H9 (cell line): ENCODE measurements around the gene CDK5RAP1. TPM values are rescaled to one million over a fixed set of nuclear protein-coding genes. Genes with fewer than 3 reads are reported as not detected.

ENCODE experiments used
- DNase-seq: peaks from one replicate; pipeline ENCODE4 v3.0.0-alpha.2; 2017
- H2AFZ ChIP-seq: one replicate; pipeline ENCODE4 v1.6.1; 2013; ENCODE audit warnings: mild to moderate bottlenecking, low read length, control low read depth, moderate library complexity
- H2AK5ac ChIP-seq: 2 replicates; pipeline ENCODE4 v1.6.1; 2013; ENCODE audit warnings: low read length, control low read depth, mixed read lengths; ENCODE audit not compliant: insufficient read length
- H2BK120ac ChIP-seq: one replicate; pipeline ENCODE4 v1.6.1; 2013; ENCODE audit warnings: low read depth, mild to moderate bottlenecking, low read length, control low read depth, inconsistent platforms; ENCODE audit not compliant: poor library complexity, severe bottlenecking
- H2BK12ac ChIP-seq: 2 replicates; pipeline ENCODE4 v1.6.1; 2013; ENCODE audit warnings: low read length, control low read depth, mixed read lengths, low read depth; ENCODE audit not compliant: insufficient read length
- H2BK15ac ChIP-seq: 2 replicates; pipeline ENCODE4 v1.6.1; 2013; ENCODE audit warnings: low read depth, low read length, control low read depth
- H2BK20ac ChIP-seq: one replicate; pipeline ENCODE4 v1.6.1; 2013; ENCODE audit warnings: low read depth, mild to moderate bottlenecking, low read length, control low read depth, inconsistent platforms; ENCODE audit not compliant: poor library complexity, severe bottlenecking
- H2BK5ac ChIP-seq: 2 replicates; pipeline ENCODE4 v1.6.1; 2013; ENCODE audit warnings: low read length, control low read depth, mixed read lengths; ENCODE audit not compliant: insufficient read length
- H3K14ac ChIP-seq: 2 replicates; pipeline ENCODE4 v1.6.1; 2013; ENCODE audit warnings: low read length, control low read depth; ENCODE audit not compliant: insufficient read depth
- H3K18ac ChIP-seq: 2 replicates; pipeline ENCODE4 v1.6.1; 2013; ENCODE audit warnings: low read depth, mild to moderate bottlenecking, mixed read lengths, low read length, control low read depth; ENCODE audit not compliant: insufficient read length
- H3K23ac ChIP-seq: 2 replicates; pipeline ENCODE4 v1.6.1; 2013; ENCODE audit warnings: low read length, control low read depth, mixed read lengths, low read depth; ENCODE audit not compliant: insufficient read length
- H3K23me2 ChIP-seq: 2 replicates; pipeline ENCODE4 v1.6.1; 2013; ENCODE audit warnings: low read depth, mild to moderate bottlenecking, mixed read lengths, low read length, control low read depth; ENCODE audit not compliant: insufficient read length, poor library complexity, severe bottlenecking
- H3K27ac ChIP-seq: 2 replicates; pipeline ENCODE4 v1.5.1; 2013; ENCODE audit warnings: low read length, control low read depth, mixed read lengths, low read depth; ENCODE audit not compliant: insufficient read length
- H3K27me3 ChIP-seq: 2 replicates; pipeline ENCODE4 v1.6.1; 2013; ENCODE audit warnings: low read length, control low read depth, inconsistent platforms; ENCODE audit not compliant: insufficient read depth
- H3K4ac ChIP-seq: 2 replicates; pipeline ENCODE4 v1.6.1; 2013; ENCODE audit warnings: low read depth, mild to moderate bottlenecking, control low read depth, inconsistent platforms, low read length, moderate library complexity
- H3K4me1 ChIP-seq: 2 replicates; pipeline ENCODE4 v1.6.1; 2013; ENCODE audit warnings: low read length, control low read depth, inconsistent platforms; ENCODE audit not compliant: insufficient read depth
- H3K4me2 ChIP-seq: 2 replicates; pipeline ENCODE4 v1.6.1; 2013; ENCODE audit warnings: low read length, control low read depth, mixed read lengths; ENCODE audit not compliant: insufficient read length, insufficient read depth
- H3K56ac ChIP-seq: 2 replicates; pipeline ENCODE4 v1.6.1; 2013; ENCODE audit warnings: low read depth, mild to moderate bottlenecking, mixed read lengths, low read length, control low read depth; ENCODE audit not compliant: insufficient read length
- H3K79me1 ChIP-seq: 2 replicates; pipeline ENCODE4 v1.6.1; 2013; ENCODE audit warnings: low read depth, mild to moderate bottlenecking, moderate library complexity, low read length, control low read depth, inconsistent platforms; ENCODE audit not compliant: insufficient read depth, poor library complexity, severe bottlenecking
- H3K79me2 ChIP-seq: 2 replicates; pipeline ENCODE4 v1.6.1; 2013; ENCODE audit warnings: low read length, control low read depth, inconsistent platforms; ENCODE audit not compliant: insufficient read depth
- H3K9ac ChIP-seq: 2 replicates; pipeline ENCODE4 v1.6.1; 2013; ENCODE audit warnings: low read length, control low read depth, mixed read lengths; ENCODE audit not compliant: insufficient read length; ENCODE audit errors: extremely low read depth
- H3K9me3 ChIP-seq: one replicate; pipeline ENCODE4 v1.6.1; 2013; ENCODE audit warnings: low read depth, low read length, inconsistent platforms; ENCODE audit not compliant: control insufficient read depth
- H3T11ph ChIP-seq: one replicate; pipeline ENCODE4 v1.6.1; 2013; ENCODE audit warnings: mild to moderate bottlenecking, low read length, control low read depth, inconsistent platforms
- H4K20me1 ChIP-seq: one replicate; pipeline ENCODE4 v1.6.1; 2013; ENCODE audit not compliant: control insufficient read depth, insufficient read length, insufficient read depth
- H4K5ac ChIP-seq: 2 replicates; pipeline ENCODE4 v1.6.1; 2013; ENCODE audit warnings: low read depth, mild to moderate bottlenecking, mixed read lengths, low read length, control low read depth; ENCODE audit not compliant: insufficient read length
- H4K8ac ChIP-seq: replicated peaks from 2 replicates; pipeline ENCODE4 v1.6.1; 2013; ENCODE audit warnings: low read length, control low read depth, mixed read lengths, low read depth; ENCODE audit not compliant: insufficient read length
- H4K91ac ChIP-seq: 2 replicates; pipeline ENCODE4 v1.6.1; 2013; ENCODE audit warnings: low read depth, mild to moderate bottlenecking, moderate library complexity, mixed read lengths, low read length, control low read depth; ENCODE audit not compliant: insufficient read length
- H3K27ac Mint-ChIP-seq, 3 experiments: 2 replicates in 2 of 3; 3 replicates in 1 of 3; pipeline ENCODE4 v1.8.0; 2020 to 2021; ENCODE audit warnings: mixed read lengths in 3 of 3, mild to moderate bottlenecking in 1 of 3, moderate library complexity in 1 of 3
- H3K27me3 Mint-ChIP-seq: 2 replicates; pipeline ENCODE4 v1.8.0; 2021; ENCODE audit warnings: low read depth, mild to moderate bottlenecking, moderate library complexity, mixed read lengths
- H3K36me3 Mint-ChIP-seq, 3 experiments: 2 replicates in 2 of 3; 3 replicates in 1 of 3; pipeline ENCODE4 v1.8.0; 2020 to 2021; ENCODE audit warnings: low read depth in 3 of 3, mixed read lengths in 3 of 3; ENCODE audit not compliant: insufficient read depth in 1 of 3
- H3K4me1 Mint-ChIP-seq, 2 experiments: 2 replicates each; pipeline ENCODE4 v1.8.0; 2020; ENCODE audit warnings: mixed read lengths in 2 of 2
- H3K4me3 Mint-ChIP-seq, 2 experiments: 2 replicates in 1 of 2; 3 replicates in 1 of 2; pipeline ENCODE4 v1.8.0; 2020 to 2021; ENCODE audit warnings: mild to moderate bottlenecking in 2 of 2, mixed read lengths in 2 of 2, moderate library complexity in 1 of 2
- H3K9me3 Mint-ChIP-seq, 2 experiments: 2 replicates in 1 of 2; 3 replicates in 1 of 2; pipeline ENCODE4 v1.8.0; 2020; ENCODE audit warnings: mild to moderate bottlenecking in 2 of 2, mixed read lengths in 2 of 2, moderate library complexity in 1 of 2
- CTCF ChIP-seq: fragments of 200-600 bp; sonication (generic); conservative IDR thresholded peaks from 3 replicates; pipeline ENCODE4 v1.8.0; 2021; ENCODE audit warnings: antibody characterized with exemption, mild to moderate bottlenecking
- WGBS: extraction: QIAGEN DNeasy Blood & Tissue Kit; methylation state at CpG from one replicate; pipeline ENCODE4 v1.1.7; 2013; ENCODE audit warnings: missing lambda C conversion rate, low lambda C conversion rate, mixed read lengths; ENCODE audit not compliant: insufficient read length; ENCODE audit errors: extremely low coverage; 5-methylcytosine and 5-hydroxymethylcytosine counted together
- total RNA-seq: library from RNA; stranded (reverse); gene quantifications from 2 replicates; pipeline ENCODE4 v1.2.1, GENCODE V29; 2021

Gene CDK5RAP1
- total RNA-seq, 1 experiment from 2014 or later: 66.4 TPM

DNA sequence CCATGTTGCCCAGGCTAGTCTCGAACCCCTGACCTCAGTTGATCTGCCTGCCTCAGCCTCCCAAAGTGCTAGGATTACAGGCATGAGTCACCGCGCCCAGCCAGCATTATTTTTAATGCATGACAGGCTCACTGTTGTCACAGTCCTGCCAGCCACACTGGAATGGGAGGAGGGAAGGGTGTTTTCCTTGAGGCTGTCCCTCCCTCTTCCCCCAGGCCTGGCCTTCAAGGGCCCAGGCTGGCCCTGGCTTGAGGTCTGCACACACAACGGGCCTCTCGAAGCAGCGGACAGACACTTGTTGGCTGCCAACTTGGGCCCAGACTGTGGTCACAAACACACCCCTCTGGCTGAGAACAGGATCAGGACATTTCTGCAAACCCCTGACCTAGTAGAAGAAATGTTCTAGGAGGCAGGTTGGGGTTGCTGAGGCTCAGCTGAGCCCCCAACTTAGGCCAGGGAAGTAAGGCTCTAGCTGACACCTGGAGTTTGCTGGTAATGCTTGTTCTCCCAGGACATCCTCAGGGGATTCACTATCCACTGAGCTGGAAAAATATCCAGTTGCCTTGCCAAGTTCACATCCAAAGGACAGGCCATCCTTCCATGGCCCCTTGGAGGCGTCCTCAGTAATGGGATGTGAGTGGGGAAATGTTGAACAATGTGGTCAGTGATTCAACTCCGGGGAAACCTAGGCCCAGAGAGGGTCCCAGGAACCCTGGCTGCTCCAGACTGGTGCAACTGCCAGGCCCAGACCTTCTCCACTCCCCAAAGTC lies 32.3 kb upstream of the CDK5RAP1 start:
- Histone ChIP-seq H3K18ac (no peak overlapping the region), H3K9me3 (no peaks in the 10 kb centered on the region), H3K56ac (no peak overlapping the region), H3T11ph (no peak overlapping the region), H3K27me3 (no peaks in the 10 kb centered on the region), H2BK20ac (no peak overlapping the region), H2BK12ac (no peak overlapping the region), H3K9ac (no peak overlapping the region), H3K27ac (no peak overlapping the region), H2AFZ (no peak overlapping the region), H3K4ac (no peak overlapping the region), H2BK15ac (no peak overlapping the region), H2AK5ac (no peak overlapping the region), H3K14ac (no peak overlapping the region; the same call in 1 of the 2 replicates), H4K91ac (no peak overlapping the region), H3K23ac (no peak overlapping the region), H4K8ac (no peak overlapping the region), H2BK120ac (no peak overlapping the region), H3K79me1 (no peaks in the 10 kb centered on the region), H2BK5ac (no peak overlapping the region), H3K79me2 (no peaks in the 10 kb centered on the region), H3K4me1 (no peaks in the 10 kb centered on the region), H3K23me2 (no peaks in the 10 kb centered on the region), H4K20me1 (no peaks in the 10 kb centered on the region), H3K4me2 (no peak overlapping the region), H4K5ac (no peak overlapping the region)
- no peak for DNase-seq
- Mint-ChIP-seq H3K4me3 (no peak overlapping the region), H3K36me3 (peaks cover 0 to 5% (median 4%) of the 10 kb centered on the region in 3 experiments; a peak in 2 of 7 replicates), H3K27ac (0 out of 7 replicates have a peak overlapping the region, but pooled peaks of 1 of the 3 experiments have one; percentile 28), H3K9me3 (no peaks in the 10 kb centered on the region), H3K27me3 (no peaks in the 10 kb centered on the region), H3K4me1 (no peaks in the 10 kb centered on the region)
- no CpG with 5 or more reads among the region's 8 CpGs for WGBS
- TF ChIP-seq CTCF: no peak
